SKM-1 treated with dmso at 0.1 percent for 144 hours (cell line): ENCODE data around the gene PARVB.

ENCODE experiments used
- DNase-seq: peaks from one replicate; lab custom pipeline; 2025; ENCODE audit not compliant: unreplicated experiment; lab: John Stamatoyannopoulos, UW

Gene PARVB

GRCh38 chr22:44131412-44131811 is 107.3 kb downstream of the PARVB start:
- DNase-seq = no peak

- no peak for DNase-seq
Measured at GRCh38 chr22:44131989-44132685, 108.0 kb downstream of the PARVB start.

GRCh38 chr22:44132724-44133123 is 108.6 kb downstream of the PARVB start:
- no peak for DNase-seq

GRCh38 chr22:44133161-44133560 is 109.1 kb downstream of the PARVB start:
- DNase-seq = no peak

- no peak for DNase-seq
Measured at GRCh38 chr22:44133901-44134571, 109.9 kb downstream of the PARVB start.

GRCh38 chr22:44136112-44136511 is 112.0 kb downstream of the PARVB start:
- DNase-seq = no peak

- no peak for DNase-seq
Measured at GRCh38 chr22:44136786-44137185, 112.7 kb downstream of the PARVB start.

GRCh38 chr22:44137415-44137814 is 113.3 kb downstream of the PARVB start:
- DNase-seq = no peak

- no peak for DNase-seq
Measured at GRCh38 chr22:44139773-44140172, 115.7 kb downstream of the PARVB start.

GRCh38 chr22:44142421-44143104 is 118.5 kb downstream of the PARVB start:
- DNase-seq = no peak

- no peak for DNase-seq
Measured at GRCh38 chr22:44143105-44143474, 119.0 kb downstream of the PARVB start.

GRCh38 chr22:44143579-44143978 is 119.5 kb downstream of the PARVB start:
- no peak for DNase-seq

- no peak for DNase-seq
Measured at GRCh38 chr22:44144046-44144569, 120.0 kb downstream of the PARVB start.

GRCh38 chr22:44145544-44145943 is 121.4 kb downstream of the PARVB start:
- DNase-seq = no peak

- DNase-seq = no peak
Measured at GRCh38 chr22:44146088-44146861, 122.2 kb downstream of the PARVB start.

GRCh38 chr22:44147008-44147645 is 123.0 kb downstream of the PARVB start:
- DNase-seq = no peak

- DNase-seq = no peak
Measured at GRCh38 chr22:44147821-44148574, 123.9 kb downstream of the PARVB start.

- no peak for DNase-seq
Measured at GRCh38 chr22:44151676-44152075, 127.6 kb downstream of the PARVB start.

- DNase-seq = no peak
Measured at GRCh38 chr22:44153710-44154109, 129.6 kb downstream of the PARVB start.

- no peak for DNase-seq
Measured at GRCh38 chr22:44154436-44154942, 130.4 kb downstream of the PARVB start.
